Endodermal cell (in vitro differentiated cells): ENCODE results near the gene RPS2. TPM values are rescaled to one million over a fixed set of nuclear protein-coding genes. Genes with fewer than 3 reads are reported as not detected.
"Not testable (repeated sequence)": the region's sequence is repeated elsewhere in the genome, so short reads cannot be mapped to it uniquely, and the experiment has no call there.

Experiments used
- DNase-seq: peaks from one replicate; pipeline ENCODE4 v3.0.0-alpha.2; 2017
- H3K27ac ChIP-seq: 2 replicates; pipeline ENCODE4 v1.5.1; 2013; ENCODE audit warnings: mild to moderate bottlenecking, low read depth, low read length, moderate library complexity
- H3K27me3 ChIP-seq: 2 replicates; pipeline ENCODE4 v1.6.1; 2013; ENCODE audit warnings: mild to moderate bottlenecking, low read length, moderate library complexity; ENCODE audit not compliant: insufficient read depth, control insufficient read depth, poor library complexity, severe bottlenecking
- H3K36me3 ChIP-seq: 2 replicates; pipeline ENCODE4 v1.7.0; 2013; ENCODE audit warnings: mild to moderate bottlenecking, low read length, moderate library complexity; ENCODE audit not compliant: control insufficient read depth, insufficient read depth
- H3K4me1 ChIP-seq: one replicate; pipeline ENCODE4 v1.7.0; 2013; ENCODE audit warnings: low read length; ENCODE audit not compliant: control insufficient read depth, insufficient read depth
- H3K4me3 ChIP-seq: 2 replicates; pipeline ENCODE4 v1.5.1; 2013; ENCODE audit warnings: mild to moderate bottlenecking, low read length, moderate library complexity
- H3K9ac ChIP-seq: 2 replicates; pipeline ENCODE4 v1.6.1; 2013; ENCODE audit warnings: mild to moderate bottlenecking, low read length, moderate library complexity; ENCODE audit not compliant: poor library complexity, severe bottlenecking; ENCODE audit errors: extremely low read depth
- H3K9me3 ChIP-seq: 2 replicates; pipeline ENCODE4 v1.6.1; 2013; ENCODE audit warnings: mild to moderate bottlenecking, low read length, moderate library complexity; ENCODE audit not compliant: control insufficient read depth
- H3K27ac Mint-ChIP-seq: 2 replicates; pipeline ENCODE4 v1.8.0; 2020; ENCODE audit warnings: mixed read lengths
- H3K27me3 Mint-ChIP-seq: 2 replicates; pipeline ENCODE4 v1.8.0; 2021; ENCODE audit warnings: mild to moderate bottlenecking, mixed read lengths; ENCODE audit not compliant: insufficient read depth
- H3K36me3 Mint-ChIP-seq: 2 replicates; pipeline ENCODE4 v1.8.0; 2020; ENCODE audit warnings: low read depth, mixed read lengths
- H3K4me1 Mint-ChIP-seq: 2 replicates; pipeline ENCODE4 v1.8.0; 2020; ENCODE audit warnings: mixed read lengths
- H3K4me3 Mint-ChIP-seq: 2 replicates; pipeline ENCODE4 v1.8.0; 2020; ENCODE audit warnings: mild to moderate bottlenecking, moderate library complexity, mixed read lengths
- H3K9me3 Mint-ChIP-seq: 2 replicates; pipeline ENCODE4 v1.8.0; 2020; ENCODE audit warnings: mild to moderate bottlenecking, mixed read lengths
- WGBS, 2 experiments: methylation state at CpG; one replicate each; pipeline versions ENCODE4 v1.1.5 to v1.1.7; 2013; ENCODE audit warnings: missing lambda C conversion rate in 2 of 2, mixed read lengths in 1 of 2; ENCODE audit not compliant: insufficient coverage in 1 of 2, insufficient read length in 1 of 2; 5-methylcytosine and 5-hydroxymethylcytosine counted together
- long read RNA-seq, 4 experiments: library from polyadenylated mRNA in 2 of 4; library from RNA in 1 of 4; library from capped mRNA in 1 of 4; stranded (forward) in 3 of 4; unstranded in 1 of 4; transcript quantifications; one replicate each; pipeline ENCODE4 v2.0.0, GENCODE V29; 2020 to 2021; ENCODE audit warnings: inconsistent platforms in 1 of 4
- polyA plus RNA-seq, 2 experiments: library from polyadenylated mRNA; stranded (reverse); fragments of 50-300 nt; gene quantifications; one replicate each; pipeline ENCODE4 v1.2.3, GENCODE V29; 2013
- total RNA-seq, 2 donors: library from RNA; stranded (reverse); fragmentation: NEBNext Ultra II Directional in 1 of 2; extraction: Animal tissue kit (Norgen Biotek cat#: 25700) in 1 of 2; gene quantifications; 2 replicates in 1 of 2; 3 replicates in 1 of 2; pipeline ENCODE4 v1.2.1, GENCODE V29; 2021
- TF ChIP-seq, protein P1 (sequence below): fragments of 200-600 bp; sonication (generic); conservative IDR thresholded peaks from 2 replicates; pipeline ENCODE4 v1.5.0; 2021; ENCODE audit warnings: antibody characterized with exemption, mild to moderate bottlenecking

RPS2 gene
- 1,000 to 10,000 TPM; 3,064 to 3,492 TPM for total RNA-seq
- polyA plus RNA-seq (2013, experiment 1 of 2) = 4,092 TPM
- polyA plus RNA-seq (2013, experiment 2 of 2) = 3,717 TPM
- long read RNA-seq, experiment 1, transcript RPS2-213 (5 exons, 1,186 nt) = major isoform, 5 of 2,542 reads
- long read RNA-seq, experiment 1, partial matches to known transcripts = 2,408 of 2,542 reads
- long read RNA-seq, experiment 1, other reads (novel, unspliced or antisense) = 125 of 2,542 reads
- long read RNA-seq, experiment 2, transcript RPS2-201 (7 exons, 985 nt) = major isoform, 3,582 of 4,097 reads
- long read RNA-seq, experiment 2, partial matches to known transcripts = 452 of 4,097 reads
- long read RNA-seq, experiment 2, other reads (novel, unspliced or antisense) = 62 of 4,097 reads
- long read RNA-seq, experiment 3, transcript RPS2-201 (7 exons, 985 nt) = major isoform, 46 of 121 reads
- long read RNA-seq, experiment 3, partial matches to known transcripts = 68 of 121 reads
- long read RNA-seq, experiment 3, other reads (novel, unspliced or antisense) = 6 of 121 reads
- long read RNA-seq, experiment 4, transcript RPS2-201 (7 exons, 985 nt) = major isoform, 10 of 80 reads
- long read RNA-seq, experiment 4, partial matches to known transcripts = 68 of 80 reads
- long read RNA-seq, experiment 4, other reads (novel, unspliced or antisense) = 1 of 80 reads

DNA sequence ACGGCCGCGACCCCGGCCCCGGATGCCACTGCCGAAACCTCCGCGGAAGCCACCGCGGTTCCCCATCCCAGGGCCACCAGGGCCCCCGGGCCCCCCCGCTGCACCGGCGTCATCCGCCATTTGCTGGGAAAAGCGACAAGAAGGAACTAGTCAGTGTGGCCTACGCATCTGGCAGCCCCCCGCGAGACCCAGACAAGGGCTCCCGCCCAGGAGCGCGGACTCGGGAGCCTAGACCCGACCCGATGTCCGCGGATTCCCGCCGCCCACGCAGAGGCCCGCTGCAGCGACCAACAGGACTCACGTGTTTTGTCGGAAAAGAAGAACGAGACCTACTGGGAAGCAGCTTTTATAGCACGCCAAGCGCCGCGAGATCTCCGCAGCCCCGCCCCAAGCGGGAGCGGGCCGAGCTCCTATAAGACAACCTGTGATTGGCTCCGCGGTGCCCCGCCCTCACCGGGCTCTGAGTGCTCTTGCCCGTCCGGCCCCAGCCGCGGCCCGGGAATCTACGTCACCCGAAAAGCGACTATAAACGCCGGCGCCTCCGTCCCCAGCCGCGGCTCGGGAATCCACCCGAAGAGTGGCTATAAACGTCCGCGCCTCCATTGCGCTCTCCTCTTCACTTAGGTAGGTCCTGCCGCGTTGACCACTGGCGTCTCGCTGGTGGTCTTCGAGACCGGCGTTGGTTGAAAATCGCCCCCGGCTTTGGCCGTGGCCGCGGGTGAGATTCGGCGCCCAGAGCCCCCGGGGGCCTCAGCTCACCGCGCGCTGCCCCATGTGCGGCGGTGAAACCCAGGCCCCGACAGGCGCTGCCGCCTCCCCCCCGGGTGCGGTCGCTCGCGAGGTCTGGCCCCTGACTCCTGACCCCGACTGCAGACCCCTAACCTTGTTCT is at the start of gene RPS2:
TSS of gene RPS2 (minus strand) at position 321 of the 890 bp plus-strand sequence. CDS start at position 120, 201 bp downstream.
- Mint-ChIP-seq H3K9me3 (no peaks in the 10 kb centered on the region), H3K36me3 (peaks cover 33% of the 10 kb centered on the region), H3K4me3 (peak within 1 kb of the TSS; percentile 93), H3K27me3 (no peaks in the 10 kb centered on the region), H3K27ac (peak within 1 kb of the TSS; percentile 93), H3K4me1 (peaks cover 35% of the 10 kb centered on the region)
- peaks cover 24% of the 10 kb centered on the region for H3K36me3 ChIP-seq
- peak within 1 kb of the TSS; percentile 92 for H3K27ac ChIP-seq
- WGBS, 2 experiments = 0% methylated on average over 58 to 92 of the region's 97 CpGs
- H3K9me3 ChIP-seq = no peaks in the 10 kb centered on the region
- peak within 1 kb of the TSS; percentile 93 for H3K4me3 ChIP-seq
- DNase-seq = peak; percentile 99
- peaks cover 2% of the 10 kb centered on the region for H3K4me1 ChIP-seq
- peak within 1 kb of the TSS; percentile 96 for H3K9ac ChIP-seq
- no peaks in the 10 kb centered on the region for H3K27me3 ChIP-seq
- TF ChIP-seq, protein P1, sequence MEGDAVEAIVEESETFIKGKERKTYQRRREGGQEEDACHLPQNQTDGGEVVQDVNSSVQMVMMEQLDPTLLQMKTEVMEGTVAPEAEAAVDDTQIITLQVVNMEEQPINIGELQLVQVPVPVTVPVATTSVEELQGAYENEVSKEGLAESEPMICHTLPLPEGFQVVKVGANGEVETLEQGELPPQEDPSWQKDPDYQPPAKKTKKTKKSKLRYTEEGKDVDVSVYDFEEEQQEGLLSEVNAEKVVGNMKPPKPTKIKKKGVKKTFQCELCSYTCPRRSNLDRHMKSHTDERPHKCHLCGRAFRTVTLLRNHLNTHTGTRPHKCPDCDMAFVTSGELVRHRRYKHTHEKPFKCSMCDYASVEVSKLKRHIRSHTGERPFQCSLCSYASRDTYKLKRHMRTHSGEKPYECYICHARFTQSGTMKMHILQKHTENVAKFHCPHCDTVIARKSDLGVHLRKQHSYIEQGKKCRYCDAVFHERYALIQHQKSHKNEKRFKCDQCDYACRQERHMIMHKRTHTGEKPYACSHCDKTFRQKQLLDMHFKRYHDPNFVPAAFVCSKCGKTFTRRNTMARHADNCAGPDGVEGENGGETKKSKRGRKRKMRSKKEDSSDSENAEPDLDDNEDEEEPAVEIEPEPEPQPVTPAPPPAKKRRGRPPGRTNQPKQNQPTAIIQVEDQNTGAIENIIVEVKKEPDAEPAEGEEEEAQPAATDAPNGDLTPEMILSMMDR = no peak

DNA sequence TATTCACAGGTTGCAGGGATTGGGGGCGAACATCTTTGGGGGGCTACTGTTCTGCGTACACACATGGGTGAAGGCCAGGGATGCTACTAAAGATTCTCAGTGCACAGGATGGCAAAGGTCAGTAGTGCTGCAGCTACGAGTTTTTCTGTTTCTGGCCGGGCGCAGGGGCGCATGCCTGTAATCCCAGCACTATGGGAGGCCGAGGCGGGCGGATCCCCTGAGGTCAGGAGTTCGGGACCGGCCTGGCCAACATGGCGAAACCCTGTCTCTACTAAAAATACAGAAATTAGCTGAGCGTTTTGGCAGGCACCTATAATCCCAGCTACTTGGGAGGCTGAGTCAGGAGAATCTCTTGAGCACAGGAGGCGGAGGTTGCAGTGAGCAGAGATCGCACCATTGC is 48.9 kb upstream of the RPS2 start:
- H3K27ac Mint-ChIP-seq = no peak overlapping the region
- Histone ChIP-seq H3K36me3 (no peaks in the 10 kb centered on the region), H3K4me1 (peaks cover 5% of the 10 kb centered on the region), H3K27me3 (peaks cover 10% of the 10 kb centered on the region), H3K4me3 (no peak overlapping the region), H3K9ac (no peak overlapping the region), H3K27ac (no peak overlapping the region), H3K9me3 (no peaks in the 10 kb centered on the region)
- H3K27me3 Mint-ChIP-seq = peaks cover 20% of the 10 kb centered on the region
- no peaks in the 10 kb centered on the region for H3K9me3 Mint-ChIP-seq
- no peak for DNase-seq
- 91 to 97% methylated on average over 15 of the region's 15 CpGs for whole genome bisulfite sequencing, 2 experiments
- H3K4me3 Mint-ChIP-seq = no peak overlapping the region
- peaks cover 3% of the 10 kb centered on the region for H3K36me3 Mint-ChIP-seq
- TF ChIP-seq, protein P1 = no peak
- peaks cover 7% of the 10 kb centered on the region for H3K4me1 Mint-ChIP-seq

GRCh38 chr16:2011726-2012125 is 47.1 kb upstream of the RPS2 start:
- H3K9me3 Mint-ChIP-seq, H3K36me3 Mint-ChIP-seq, H3K27me3 ChIP-seq, DNase-seq, H3K9me3 ChIP-seq, H3K27ac Mint-ChIP-seq, H3K27ac ChIP-seq, H3K36me3 ChIP-seq, H3K4me3 ChIP-seq, H3K9ac ChIP-seq, H3K4me3 Mint-ChIP-seq, H3K27me3 Mint-ChIP-seq: not testable (repeated sequence)
- peaks cover 15% of the 10 kb centered on the region for H3K4me1 Mint-ChIP-seq
- peaks cover 18% of the 10 kb centered on the region for H3K4me1 ChIP-seq
- 82 to 89% methylated on average over 7 to 9 of the region's 9 CpGs for WGBS, 2 experiments
